Brain pericyte (primary cell): ENCODE results near the gene SH2D1A.
"Not testable (repeated sequence)": the region's sequence is repeated elsewhere in the genome, so short reads cannot be mapped to it uniquely, and the experiment has no call there.

ENCODE experiments used
- DNase-seq: peaks from one replicate; pipeline ENCODE4 v3.0.0-alpha.2; 2012; ENCODE audit warnings: low read depth, low spot score

Gene SH2D1A

GRCh38 chrX:124346117-124346876 is at the start of gene SH2D1A:
TSS of gene SH2D1A (plus strand) at chrX:124346563. CDS start at chrX:124346643, 80 bp downstream.
- no peak for DNase-seq

GRCh38 chrX:124299323-124299722 is 47.0 kb upstream of the SH2D1A start:
- not testable (repeated sequence) for DNase-seq

DNA sequence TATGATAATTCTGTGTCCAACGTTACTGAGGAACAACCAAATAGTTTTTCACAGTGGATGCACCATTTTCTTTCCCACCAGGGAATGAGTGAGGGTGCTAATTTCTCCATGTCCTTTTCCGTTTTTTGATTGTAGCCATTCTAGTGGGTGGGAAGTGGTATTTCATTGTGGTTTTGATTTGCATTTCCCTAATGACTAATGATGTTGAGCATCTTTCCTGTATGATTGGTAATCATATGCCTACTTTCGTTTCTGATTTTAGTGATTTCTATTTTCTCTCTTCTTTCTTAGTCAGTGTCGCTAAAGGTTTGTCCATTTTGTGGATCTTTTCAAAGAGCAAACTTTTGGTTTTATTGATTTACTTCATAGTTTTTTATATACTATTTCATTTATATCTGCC is 46.0 kb upstream of the SH2D1A start:
- no peak for DNase-seq

GRCh38 chrX:124307253-124307907 is 39.0 kb upstream of the SH2D1A start:
- no peak for DNase-seq

- DNase-seq: no peak
Measured at GRCh38 chrX:124325732-124326131, 20.6 kb upstream of the SH2D1A start.

GRCh38 chrX:124328765-124329164 is 17.6 kb upstream of the SH2D1A start:
- no peak for DNase-seq

- no peak for DNase-seq
Measured at GRCh38 chrX:124332481-124333424, 13.6 kb upstream of the SH2D1A start, which contains the start of gene TEX13D. TSS of gene TEX13D (plus strand) at chrX:124332660. CDS start at chrX:124332918, 258 bp downstream.

DNA sequence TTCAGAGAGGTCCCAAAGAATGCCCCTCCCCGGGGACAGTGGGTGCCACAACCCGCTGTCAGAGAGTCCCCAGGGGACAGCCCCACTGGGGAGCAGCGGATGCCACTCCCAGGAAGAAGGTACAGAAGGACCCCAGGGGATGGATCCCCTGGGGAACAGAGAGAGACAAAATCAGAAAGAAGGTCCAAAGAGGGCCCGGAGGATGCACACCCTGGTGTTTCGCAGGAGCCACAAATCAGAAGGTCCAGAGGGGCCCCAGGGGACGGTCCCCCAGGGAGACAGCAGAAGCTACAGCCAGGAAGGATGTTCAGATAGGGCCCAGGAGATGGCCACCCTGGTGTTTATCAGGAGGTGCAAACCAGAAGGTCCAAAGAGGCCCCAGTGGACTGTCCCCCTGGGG is 12.5 kb upstream of the SH2D1A start:
- DNase-seq: no peak

DNA sequence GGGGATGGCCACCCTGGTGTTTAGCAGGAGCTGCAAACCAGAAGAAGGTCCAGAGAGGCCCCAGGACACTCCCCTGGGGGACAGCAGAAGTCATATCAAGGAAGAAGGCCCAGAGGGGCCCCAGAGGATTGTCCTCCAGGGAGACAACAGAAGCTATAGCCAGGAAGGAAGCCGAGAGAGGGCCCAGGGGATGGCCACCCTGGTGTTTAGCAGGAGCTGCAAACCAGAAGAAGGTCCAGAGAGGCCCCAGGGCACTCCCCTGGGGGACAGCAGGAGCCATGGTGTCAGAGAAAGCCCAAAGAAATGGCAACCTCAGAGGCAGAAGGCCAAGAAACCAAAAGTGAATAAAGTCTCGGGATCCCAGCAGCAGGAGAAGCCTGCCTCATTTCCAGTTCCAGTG is 11.8 kb upstream of the SH2D1A start:
- not testable (repeated sequence) for DNase-seq

DNA sequence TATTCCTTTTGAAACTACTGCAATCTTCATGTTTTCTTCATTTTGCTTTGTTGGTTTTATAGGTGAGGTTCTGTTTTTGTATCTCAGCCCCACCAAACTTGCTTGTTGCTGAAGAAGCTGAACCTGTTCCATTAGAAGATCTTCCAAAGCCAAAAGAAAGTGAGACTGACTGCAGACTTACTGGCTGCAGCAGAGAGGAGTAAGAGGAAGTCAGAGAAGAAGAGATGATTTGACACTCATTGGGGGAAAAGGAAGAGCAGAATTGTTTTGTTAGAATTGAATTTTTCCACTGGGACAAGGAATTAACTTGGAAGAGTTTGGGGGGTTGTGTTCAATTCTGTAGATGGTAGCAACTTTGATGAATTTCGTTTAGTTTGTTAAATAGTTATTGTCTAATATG is 10.8 kb upstream of the SH2D1A start:
- no peak for DNase-seq

GRCh38 chrX:124337916-124338315 is 8.4 kb upstream of the SH2D1A start:
- DNase-seq: no peak

- DNase-seq: no peak
Measured at GRCh38 chrX:124338733-124339514, 7.4 kb upstream of the SH2D1A start.

DNA sequence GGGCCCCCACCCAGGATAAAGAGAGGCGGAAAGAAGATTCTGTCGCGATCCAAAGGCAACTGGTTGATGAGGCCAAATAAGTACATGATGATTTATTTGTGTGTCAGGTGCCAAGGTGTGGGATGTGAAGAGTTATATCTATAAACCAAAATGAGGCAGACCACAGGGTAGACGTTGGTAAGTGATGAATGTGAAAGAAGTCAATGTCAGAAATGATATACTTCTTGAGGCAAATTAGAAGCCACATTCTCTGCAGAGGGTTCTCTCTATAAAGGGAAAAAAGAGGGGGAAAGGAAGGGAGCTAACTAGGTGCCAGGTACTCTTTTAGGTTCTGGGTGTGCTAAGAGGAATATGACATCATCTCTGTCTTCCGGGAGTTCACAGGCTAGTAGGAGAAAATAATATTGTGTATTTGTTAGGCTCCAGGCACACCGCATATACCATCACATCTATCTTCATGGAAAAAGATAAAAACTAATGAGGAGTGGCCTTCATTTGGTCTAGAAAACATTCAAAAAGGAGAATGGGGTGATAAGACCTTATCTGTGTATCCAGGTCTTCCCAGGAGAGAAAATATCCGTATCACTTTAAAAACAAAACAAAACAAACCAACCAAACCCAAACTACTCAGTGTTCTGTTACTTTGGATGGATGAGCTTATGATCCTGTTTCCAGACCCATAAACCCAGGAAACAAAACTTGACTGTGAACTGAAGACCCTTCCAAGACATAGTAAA is 4.8 kb upstream of the SH2D1A start:
- no peak for DNase-seq

- DNase-seq: no peak
Measured at GRCh38 chrX:124342174-124342867, 4.0 kb upstream of the SH2D1A start.

- no peak for DNase-seq
Measured at GRCh38 chrX:124343016-124343415, 3.3 kb upstream of the SH2D1A start.

DNA sequence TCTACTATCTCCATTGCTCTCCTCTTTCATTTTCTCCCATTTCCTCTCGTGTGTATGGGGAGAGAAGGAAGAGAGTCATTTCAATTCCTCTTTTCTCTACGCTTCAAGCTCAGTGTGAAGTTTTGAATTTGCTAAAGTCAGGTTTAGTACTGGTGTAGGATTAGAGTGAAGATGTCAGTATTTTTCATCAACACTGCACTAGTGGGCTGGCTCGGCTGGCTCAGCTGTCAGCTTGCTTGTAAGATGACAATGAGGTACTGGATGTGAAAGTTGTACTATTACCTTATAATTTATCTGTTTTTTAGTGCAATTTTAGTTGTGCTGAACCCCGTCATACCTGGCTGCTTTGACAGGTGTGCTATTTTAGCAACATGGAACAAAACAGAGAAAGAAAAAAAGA is 2.1 kb upstream of the SH2D1A start:
- no peak for DNase-seq

- DNase-seq: no peak
Measured at GRCh38 chrX:124346877-124347241, 496 bp downstream of the SH2D1A start.

GRCh38 chrX:124347242-124347641 is 879 bp downstream of the SH2D1A start:
- DNase-seq: no peak

DNA sequence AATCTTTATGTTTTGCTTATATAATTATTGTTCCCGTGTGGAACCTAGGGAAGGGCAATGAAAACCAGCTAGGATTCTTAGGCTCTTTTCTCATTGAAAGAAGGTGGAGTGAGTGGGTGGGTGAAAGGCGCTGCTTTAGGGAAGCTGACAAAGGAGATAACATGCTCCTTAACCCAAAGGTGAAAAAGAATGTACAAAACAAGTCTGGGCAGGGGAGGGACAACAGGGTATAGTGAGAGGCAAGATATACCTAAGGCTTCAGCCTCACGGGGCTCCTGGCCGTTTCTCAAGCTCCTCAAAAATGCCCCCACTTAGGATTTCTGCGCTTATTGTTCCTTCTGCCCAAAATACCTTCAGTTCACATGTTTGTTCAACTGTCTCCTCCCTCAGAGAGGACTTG is 1.8 kb downstream of the SH2D1A start:
- DNase-seq: no peak

- DNase-seq: no peak
Measured at GRCh38 chrX:124348885-124349453, 2.6 kb downstream of the SH2D1A start.
